SK-N-SH (cell line): Measurements from ENCODE around the gene HOXB6. TPM values are rescaled to one million over a fixed set of nuclear protein-coding genes. Genes with fewer than 3 reads are reported as not detected.

Source experiments
- CTCF ChIA-PET: fragments of 300-600, 350-600 bp; formaldehyde crosslinking; extraction: SDS; loops from one replicate; lab custom pipeline; 2021; lab: Yijun Ruan, JAX
- POLR2A ChIA-PET: fragments of 350-600 bp; sonication (Branson Sonifier 250); formaldehyde crosslinking; extraction: SDS; loops from one replicate; lab custom pipeline; 2020; ENCODE audit warnings: antibody characterized with exemption, inconsistent platforms; lab: Yijun Ruan, JAX
- DNase-seq: peaks from one replicate; pipeline ENCODE4 v3.0.0; 2012
- H2AFZ ChIP-seq: fragments of 200-600 bp; sonication (generic); 2 replicates; pipeline ENCODE4 v1.8.1; 2016; ENCODE audit warnings: antibody characterized with exemption, mild to moderate bottlenecking, low read depth
- H3F3A ChIP-seq: fragments of 200-600 bp; sonication (generic); replicated peaks from 2 replicates; pipeline ENCODE3; 2016; ENCODE audit warnings: antibody characterized with exemption, mild to moderate bottlenecking; ENCODE audit not compliant: insufficient read depth
- H3K27ac ChIP-seq, 2 experiments: fragments of 200-500 bp in 1 of 2; fragments of 200-600 bp in 1 of 2; sonication (Bioruptor generic) in 1 of 2; sonication (generic), shearing (Covaris generic) in 1 of 2; 2 replicates each; pipeline versions ENCODE4 v1.5.1 to v1.6.1; 2014 to 2016; ENCODE audit warnings: low read depth in 2 of 2, inconsistent platforms in 1 of 2, low read length in 1 of 2, mild to moderate bottlenecking in 1 of 2, mixed read lengths in 1 of 2
- H3K27me3 ChIP-seq: fragments of 200-600 bp; sonication (generic), shearing (Covaris generic); 2 replicates; pipeline ENCODE4 v1.6.1; 2016; ENCODE audit warnings: mixed run types; ENCODE audit not compliant: insufficient read depth
- H3K36me3 ChIP-seq, 2 experiments: fragments of 200-500 bp in 1 of 2; fragments of 200-600 bp in 1 of 2; sonication (Bioruptor generic) in 1 of 2; sonication (generic) in 1 of 2; replicated peaks in 1 of 2; 2 replicates each; pipeline versions ENCODE3 to v1.5.1; 2014 to 2016; ENCODE audit warnings: low read length in 1 of 2, mild to moderate bottlenecking in 1 of 2; ENCODE audit not compliant: insufficient read depth in 2 of 2, control insufficient read depth in 1 of 2
- H3K4me1 ChIP-seq, 2 experiments: fragments of 200-500 bp in 1 of 2; fragments of 200-600 bp in 1 of 2; sonication (Bioruptor generic) in 1 of 2; sonication (generic), shearing (Covaris generic) in 1 of 2; 2 replicates each; pipeline versions ENCODE4 v1.5.1 to v1.6.1; 2014 to 2016; ENCODE audit warnings: low read depth in 1 of 2, low read length in 1 of 2, mixed run types in 1 of 2; ENCODE audit not compliant: insufficient read depth in 2 of 2, control insufficient read depth in 1 of 2
- H3K4me2 ChIP-seq: fragments of 200-600 bp; sonication (generic), shearing (Covaris generic); 2 replicates; pipeline ENCODE4 v1.6.1; 2017; ENCODE audit warnings: mixed run types
- H3K4me3 ChIP-seq, 2 experiments: fragments of 200-500 bp in 1 of 2; fragments of 200-600 bp in 1 of 2; sonication (Bioruptor generic) in 1 of 2; sonication (generic), shearing (Covaris generic) in 1 of 2; 2 replicates each; pipeline versions ENCODE4 v1.5.1 to v1.8.1; 2014 to 2016; ENCODE audit warnings: low read depth in 2 of 2, inconsistent platforms in 1 of 2, low read length in 1 of 2, mild to moderate bottlenecking in 1 of 2, mixed read lengths in 1 of 2, moderate library complexity in 1 of 2
- H3K79me2 ChIP-seq: fragments of 200-600 bp; sonication (generic); 2 replicates; pipeline ENCODE4 v1.8.1; 2017; ENCODE audit warnings: mild to moderate bottlenecking; ENCODE audit not compliant: insufficient read depth
- H3K9ac ChIP-seq: fragments of 200-600 bp; sonication (generic); 2 replicates; pipeline ENCODE4 v1.6.1; 2017; ENCODE audit warnings: mixed run types
- H3K9me2 ChIP-seq: fragments of 200-600 bp; sonication (generic); 2 replicates; pipeline ENCODE4 v1.6.1; 2017; ENCODE audit warnings: mixed run types
- H3K9me3 ChIP-seq: fragments of 200-600 bp; sonication (generic); 2 replicates; pipeline ENCODE4 v1.6.1; 2017; ENCODE audit warnings: mixed run types, mild to moderate bottlenecking, moderate library complexity
- H4K20me1 ChIP-seq: fragments of 200-600 bp; sonication (generic); 2 replicates; pipeline ENCODE4 v1.6.1; 2017; ENCODE audit warnings: mild to moderate bottlenecking, mixed run types; ENCODE audit not compliant: insufficient read depth
- EZH2phosphoT487 ChIP-seq: fragments of 200-600 bp; sonication (generic); IDR thresholded peaks from 2 replicates; pipeline ENCODE4 v1.6.1; 2017; ENCODE audit warnings: low read depth, mixed run types, mild to moderate bottlenecking, antibody characterized with exemption, moderate library complexity, borderline replicate concordance
- FOSL2 ChIP-seq: IDR thresholded peaks from 2 replicates; pipeline ENCODE4 v1.4.0; 2012; ENCODE audit warnings: low read depth, mild to moderate bottlenecking, moderate library complexity, borderline replicate concordance
- FOXJ3 ChIP-seq: sonication (generic); formaldehyde crosslinking; IDR thresholded peaks from 2 replicates; pipeline ENCODE4 v1.5.1; 2020; ENCODE audit warnings: mild to moderate bottlenecking, missing genetic modification reagents
- RAD21 ChIP-seq: IDR thresholded peaks from 2 replicates; pipeline ENCODE4 v1.6.1; 2012; ENCODE audit warnings: mild to moderate bottlenecking, low read length
- RXRA ChIP-seq: IDR thresholded peaks from 2 replicates; pipeline ENCODE4 v1.4.0; 2012; ENCODE audit warnings: low read depth, mild to moderate bottlenecking, borderline replicate concordance
- SIN3A ChIP-seq: IDR thresholded peaks from 2 replicates; pipeline ENCODE4 v1.6.1; 2012; ENCODE audit warnings: low read depth, mild to moderate bottlenecking, low read length, moderate library complexity, borderline replicate concordance
- TEAD4 ChIP-seq: IDR thresholded peaks from 2 replicates; pipeline ENCODE4 v1.4.0; 2012; ENCODE audit warnings: mild to moderate bottlenecking, borderline replicate concordance; ENCODE audit not compliant: insufficient read depth
- WGBS: methylation state at CpG from one replicate; pipeline ENCODE4 v1.1.6; 2017; ENCODE audit warnings: low lambda C conversion rate; 5-methylcytosine and 5-hydroxymethylcytosine counted together
- polyA plus RNA-seq, 3 experiments: library from polyadenylated mRNA; depleted of rRNA; stranded (reverse); fragments of >200 nt; gene quantifications; 2 replicates each; pipeline ENCODE4 v1.2.3, GENCODE V29; 2012
- TF ChIP-seq, protein P1 (sequence below): fragments of 200-600 bp; sonication (generic); IDR thresholded peaks from 2 replicates; pipeline ENCODE4 v1.6.1; 2017; ENCODE audit warnings: antibody characterized with exemption, mild to moderate bottlenecking, moderate library complexity
- TF ChIP-seq, protein P2 (sequence below): IDR thresholded peaks from 2 replicates; pipeline ENCODE4 v1.6.1; 2012; ENCODE audit warnings: mild to moderate bottlenecking, low read depth, low read length, moderate library complexity

Gene HOXB6
- polyA plus RNA-seq, 1 of the 3 experiments (the other 2 are of a cell fraction): not detected

- H3K9me3 ChIP-seq: no peaks in the 10 kb centered on the region
- 8% methylated on average over 16 of the region's 23 CpGs for WGBS
- H2AFZ ChIP-seq: no peak overlapping the region
- H3K27me3 ChIP-seq: peaks cover 100% of the 10 kb centered on the region
- H3K27ac ChIP-seq: no peak overlapping the region
- H3K36me3 ChIP-seq: no peaks in the 10 kb centered on the region
- no peaks in the 10 kb centered on the region for H4K20me1 ChIP-seq
- no peak overlapping the region for H3K4me2 ChIP-seq
- H3K4me1 ChIP-seq: no peaks in the 10 kb centered on the region
- CTCF ChIA-PET: interaction anchor here (1.2 to 1.3 kb wide), 2 partner anchors 36 to 186 kb away, joined by 3 read pairs; no protein-coding TSS in a partner anchor
- no peak overlapping the region for H3K9ac ChIP-seq
- H3K79me2 ChIP-seq: no peaks in the 10 kb centered on the region
- TF ChIP-seq EZH2phosphoT487: 0 out of 2 replicates have a peak, but pooled peaks have one; percentile 32
- TF ChIP-seq TEAD4: no peak
- TF ChIP-seq, protein P1, sequence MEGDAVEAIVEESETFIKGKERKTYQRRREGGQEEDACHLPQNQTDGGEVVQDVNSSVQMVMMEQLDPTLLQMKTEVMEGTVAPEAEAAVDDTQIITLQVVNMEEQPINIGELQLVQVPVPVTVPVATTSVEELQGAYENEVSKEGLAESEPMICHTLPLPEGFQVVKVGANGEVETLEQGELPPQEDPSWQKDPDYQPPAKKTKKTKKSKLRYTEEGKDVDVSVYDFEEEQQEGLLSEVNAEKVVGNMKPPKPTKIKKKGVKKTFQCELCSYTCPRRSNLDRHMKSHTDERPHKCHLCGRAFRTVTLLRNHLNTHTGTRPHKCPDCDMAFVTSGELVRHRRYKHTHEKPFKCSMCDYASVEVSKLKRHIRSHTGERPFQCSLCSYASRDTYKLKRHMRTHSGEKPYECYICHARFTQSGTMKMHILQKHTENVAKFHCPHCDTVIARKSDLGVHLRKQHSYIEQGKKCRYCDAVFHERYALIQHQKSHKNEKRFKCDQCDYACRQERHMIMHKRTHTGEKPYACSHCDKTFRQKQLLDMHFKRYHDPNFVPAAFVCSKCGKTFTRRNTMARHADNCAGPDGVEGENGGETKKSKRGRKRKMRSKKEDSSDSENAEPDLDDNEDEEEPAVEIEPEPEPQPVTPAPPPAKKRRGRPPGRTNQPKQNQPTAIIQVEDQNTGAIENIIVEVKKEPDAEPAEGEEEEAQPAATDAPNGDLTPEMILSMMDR: no peak
- no peak for TF ChIP-seq RXRA
- TF ChIP-seq FOXJ3 (CRISPR knock-in tag): no peak
- TF ChIP-seq FOSL2: no peak
- TF ChIP-seq, protein P2, sequence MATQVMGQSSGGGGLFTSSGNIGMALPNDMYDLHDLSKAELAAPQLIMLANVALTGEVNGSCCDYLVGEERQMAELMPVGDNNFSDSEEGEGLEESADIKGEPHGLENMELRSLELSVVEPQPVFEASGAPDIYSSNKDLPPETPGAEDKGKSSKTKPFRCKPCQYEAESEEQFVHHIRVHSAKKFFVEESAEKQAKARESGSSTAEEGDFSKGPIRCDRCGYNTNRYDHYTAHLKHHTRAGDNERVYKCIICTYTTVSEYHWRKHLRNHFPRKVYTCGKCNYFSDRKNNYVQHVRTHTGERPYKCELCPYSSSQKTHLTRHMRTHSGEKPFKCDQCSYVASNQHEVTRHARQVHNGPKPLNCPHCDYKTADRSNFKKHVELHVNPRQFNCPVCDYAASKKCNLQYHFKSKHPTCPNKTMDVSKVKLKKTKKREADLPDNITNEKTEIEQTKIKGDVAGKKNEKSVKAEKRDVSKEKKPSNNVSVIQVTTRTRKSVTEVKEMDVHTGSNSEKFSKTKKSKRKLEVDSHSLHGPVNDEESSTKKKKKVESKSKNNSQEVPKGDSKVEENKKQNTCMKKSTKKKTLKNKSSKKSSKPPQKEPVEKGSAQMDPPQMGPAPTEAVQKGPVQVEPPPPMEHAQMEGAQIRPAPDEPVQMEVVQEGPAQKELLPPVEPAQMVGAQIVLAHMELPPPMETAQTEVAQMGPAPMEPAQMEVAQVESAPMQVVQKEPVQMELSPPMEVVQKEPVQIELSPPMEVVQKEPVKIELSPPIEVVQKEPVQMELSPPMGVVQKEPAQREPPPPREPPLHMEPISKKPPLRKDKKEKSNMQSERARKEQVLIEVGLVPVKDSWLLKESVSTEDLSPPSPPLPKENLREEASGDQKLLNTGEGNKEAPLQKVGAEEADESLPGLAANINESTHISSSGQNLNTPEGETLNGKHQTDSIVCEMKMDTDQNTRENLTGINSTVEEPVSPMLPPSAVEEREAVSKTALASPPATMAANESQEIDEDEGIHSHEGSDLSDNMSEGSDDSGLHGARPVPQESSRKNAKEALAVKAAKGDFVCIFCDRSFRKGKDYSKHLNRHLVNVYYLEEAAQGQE: no peak
- TF ChIP-seq RAD21: no peak
- no peak for TF ChIP-seq SIN3A
- POLR2A ChIA-PET: no interaction called here
- no peaks in the 10 kb centered on the region for H3K9me2 ChIP-seq
- no peaks in the 10 kb centered on the region for H3F3A ChIP-seq
- H3K4me3 ChIP-seq: no peak overlapping the region
- DNase-seq: no peak
These were observed 38.3 kb upstream of the HOXB6 start for GRCh38 chr17:48642843-48643696.
